ENCODE results near the gene GLIS1. TPM values are rescaled to one million over a fixed set of nuclear protein-coding genes. Genes with fewer than 3 reads are reported as not detected.
A peak's percentile ranks its signal among the peaks of the same experiment; 100 is the strongest.

Gene GLIS1
- total RNA-seq, 1 experiment from 2014 or later: 1.7 TPM

GRCh38 chr1:53616927-53617326 is 122.0 kb downstream of the GLIS1 start:
- Histone ChIP-seq H3K27me3 (ENCODE audit: low read length) (no peaks in the 10 kb centered on the region), H2AFZ (ENCODE audit: low read length) (no peak overlapping the region), H3F3A (ENCODE audit: low read length, unreplicated experiment) (no peaks in the 10 kb centered on the region), H3K4me2 (ENCODE audit: low read length) (no peak overlapping the region), H3K4me3 (ENCODE audit: low read length) (no peak overlapping the region), H3K27ac (ENCODE audit: low read length) (no peak overlapping the region), H3K9ac (ENCODE audit: low read length) (no peak overlapping the region), H3K4me1 (ENCODE audit: insufficient read depth, low read length) (no peaks in the 10 kb centered on the region), H3K9me2 (replicated peaks; ENCODE audit: low read length) (no peaks in the 10 kb centered on the region), H3K79me2 (ENCODE audit: low read length) (no peaks in the 10 kb centered on the region), H3K36me3 (ENCODE audit: low read depth, low read length) (no peaks in the 10 kb centered on the region), H3K9me3 (ENCODE audit: low read length) (no peaks in the 10 kb centered on the region), H4K20me1 (ENCODE audit: low read length) (no peaks in the 10 kb centered on the region)
- ChIA-PET CTCF (no interaction called here), POLR2A (ENCODE audit: unreplicated experiment) (no interaction called here)
- intact Hi-C loops (cut with micrococcal nuclease): no loop called here
- BruUV-seq (replicated peaks): no TSS peak
- DNase-seq (no peak), ATAC-seq (peak; percentile 31; the same call in 1 of the 2 replicates)
- no peak for TF ChIP-seq EZH2 (IDR thresholded peaks at IDR 0.05; ENCODE audit: low read length, unreplicated experiment)
- TF ChIP-seq EZH2phosphoT487 (IDR thresholded peaks at IDR 0.05; ENCODE audit: borderline replicate concordance, low read length): no peak
- TF ChIP-seq CTCF (conservative IDR thresholded peaks at IDR 0.05; ENCODE audit: low read depth, low read length): 0 out of 2 replicates have a peak, but pooled peaks have one; percentile 12

- Histone ChIP-seq H4K20me1 (ENCODE audit: low read length) (no peaks in the 10 kb centered on the region), H3K79me2 (ENCODE audit: low read length) (no peaks in the 10 kb centered on the region), H2AFZ (ENCODE audit: low read length) (no peak overlapping the region), H3F3A (ENCODE audit: low read length, unreplicated experiment) (no peaks in the 10 kb centered on the region), H3K9me2 (replicated peaks; ENCODE audit: low read length) (no peaks in the 10 kb centered on the region), H3K36me3 (ENCODE audit: low read depth, low read length) (no peaks in the 10 kb centered on the region), H3K27ac (ENCODE audit: low read length) (no peak overlapping the region), H3K9me3 (ENCODE audit: low read length) (no peaks in the 10 kb centered on the region), H3K4me2 (ENCODE audit: low read length) (no peak overlapping the region), H3K9ac (ENCODE audit: low read length) (no peak overlapping the region), H3K4me1 (ENCODE audit: insufficient read depth, low read length) (no peaks in the 10 kb centered on the region), H3K27me3 (ENCODE audit: low read length) (no peaks in the 10 kb centered on the region), H3K4me3 (ENCODE audit: low read length) (no peak overlapping the region)
- ATAC-seq: no peak
- TF ChIP-seq CTCF (conservative IDR thresholded peaks at IDR 0.05; ENCODE audit: low read depth, low read length) (no peak), EZH2phosphoT487 (IDR thresholded peaks at IDR 0.05; ENCODE audit: borderline replicate concordance, low read length) (no peak), EZH2 (IDR thresholded peaks at IDR 0.05; ENCODE audit: low read length, unreplicated experiment) (no peak)
- DNase-seq: no peak
- ChIA-PET CTCF (no interaction called here), POLR2A (ENCODE audit: unreplicated experiment) (no interaction called here)
- BruUV-seq (replicated peaks): no TSS peak
- intact Hi-C loops (cut with micrococcal nuclease): no loop called here
Observed at GRCh38 chr1:53616511-53616910, 122.5 kb downstream of the GLIS1 start.

GRCh38 chr1:53615101-53615500 is 123.9 kb downstream of the GLIS1 start:
- no peaks in the 10 kb centered on the region for H3K9me3 ChIP-seq (ENCODE audit: low read length)
- TF ChIP-seq EZH2 (IDR thresholded peaks at IDR 0.05; ENCODE audit: low read length, unreplicated experiment) (no peak), CTCF (conservative IDR thresholded peaks at IDR 0.05; ENCODE audit: low read depth, low read length) (no peak), EZH2phosphoT487 (IDR thresholded peaks at IDR 0.05; ENCODE audit: borderline replicate concordance, low read length) (no peak)
- H3K79me2 ChIP-seq (ENCODE audit: low read length): no peaks in the 10 kb centered on the region
- no peak for DNase-seq
- no peaks in the 10 kb centered on the region for H3F3A ChIP-seq (ENCODE audit: low read length, unreplicated experiment)
- no peak overlapping the region for H3K4me2 ChIP-seq (ENCODE audit: low read length)
- no peak for ATAC-seq
- BruUV-seq (replicated peaks): no TSS peak
- POLR2A ChIA-PET (ENCODE audit: unreplicated experiment): no interaction called here
- no peaks in the 10 kb centered on the region for H3K4me1 ChIP-seq (ENCODE audit: insufficient read depth, low read length)
- no peak overlapping the region for H2AFZ ChIP-seq (ENCODE audit: low read length)
- CTCF ChIA-PET: no interaction called here
- H3K4me3 ChIP-seq (ENCODE audit: low read length): no peak overlapping the region
- no peaks in the 10 kb centered on the region for H3K9me2 ChIP-seq (replicated peaks; ENCODE audit: low read length)
- H4K20me1 ChIP-seq (ENCODE audit: low read length): no peaks in the 10 kb centered on the region
- H3K9ac ChIP-seq (ENCODE audit: low read length): no peak overlapping the region
- H3K27ac ChIP-seq (ENCODE audit: low read length): no peak overlapping the region
- H3K36me3 ChIP-seq (ENCODE audit: low read depth, low read length): no peaks in the 10 kb centered on the region
- intact Hi-C loops (cut with micrococcal nuclease): no loop called here
- no peaks in the 10 kb centered on the region for H3K27me3 ChIP-seq (ENCODE audit: low read length)
